GM19239 (cell line): ENCODE results near the gene DGUOK.

ENCODE experiments used
- DNase-seq: peaks from one replicate; pipeline ENCODE4 v3.0.0; 2011; ENCODE audit warnings: low spot score; ENCODE audit not compliant: insufficient read length
- FAIRE-seq: peaks from 2 replicates; lab custom pipeline; 2011; peaks lifted over from hg19 to GRCh38; lab: Jason Lieb, UNC

Gene DGUOK

DNA sequence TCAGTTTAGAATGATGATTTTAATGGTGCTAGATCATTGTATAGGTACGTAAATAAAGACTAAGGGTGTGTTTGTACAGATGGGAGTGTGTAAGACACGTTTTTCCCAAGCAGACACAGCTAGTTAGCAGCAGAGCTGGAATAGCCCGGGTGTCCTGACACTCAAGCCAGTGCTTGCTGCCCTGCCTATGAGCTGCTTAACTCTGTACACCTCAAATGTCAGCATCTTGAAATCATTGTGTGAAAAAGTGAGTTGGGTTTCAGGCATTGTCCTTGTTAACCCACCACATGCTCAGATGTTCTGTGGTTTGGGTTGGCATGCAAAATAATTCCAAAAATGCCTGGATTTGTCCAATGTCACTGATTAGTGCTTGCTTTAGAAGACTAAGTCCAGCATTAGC lies 45.0 kb downstream of the DGUOK start:
- no peak for DNase-seq
- FAIRE-seq: no peak

DNA sequence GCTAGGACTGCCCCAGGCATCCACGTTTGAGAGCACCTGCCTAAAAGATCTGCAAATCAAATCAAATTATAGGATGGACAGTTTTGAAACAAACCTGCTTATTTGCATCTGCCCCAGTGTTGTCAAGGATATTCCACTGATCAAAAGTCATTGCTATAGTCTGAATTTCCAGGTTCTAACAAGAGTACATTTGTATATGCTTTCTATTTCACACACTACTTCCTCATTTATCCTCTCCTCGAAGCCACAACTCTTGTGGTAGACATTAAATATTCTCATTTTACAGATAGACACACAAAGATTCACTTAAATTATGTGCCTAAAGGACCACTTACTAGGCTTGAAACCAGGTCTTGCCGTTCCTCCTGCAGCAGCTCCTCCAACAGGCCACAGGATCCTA lies 46.2 kb downstream of the DGUOK start:
- DNase-seq (no peak), FAIRE-seq (peak; percentile 33)

DNA sequence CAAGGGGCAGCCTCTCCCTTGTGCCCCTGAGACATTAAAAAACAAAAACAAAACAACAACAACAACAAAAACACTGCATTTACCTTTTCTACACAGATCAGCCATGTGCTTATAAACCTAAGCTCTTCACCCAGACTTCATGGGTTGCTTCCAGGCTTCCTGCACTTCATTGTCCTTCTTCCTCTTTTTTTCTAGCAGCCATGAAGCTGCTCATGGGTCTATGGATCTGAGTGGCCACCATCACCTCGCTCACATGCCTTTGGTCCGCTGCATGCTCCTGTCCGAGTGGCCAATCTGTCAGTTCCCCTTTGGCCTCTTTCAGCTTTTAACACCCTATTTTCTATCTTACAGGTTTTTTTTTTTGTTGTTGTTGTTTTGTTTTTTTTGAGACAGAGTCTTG lies 49.1 kb downstream of the DGUOK start:
- no peak for DNase-seq

DNA sequence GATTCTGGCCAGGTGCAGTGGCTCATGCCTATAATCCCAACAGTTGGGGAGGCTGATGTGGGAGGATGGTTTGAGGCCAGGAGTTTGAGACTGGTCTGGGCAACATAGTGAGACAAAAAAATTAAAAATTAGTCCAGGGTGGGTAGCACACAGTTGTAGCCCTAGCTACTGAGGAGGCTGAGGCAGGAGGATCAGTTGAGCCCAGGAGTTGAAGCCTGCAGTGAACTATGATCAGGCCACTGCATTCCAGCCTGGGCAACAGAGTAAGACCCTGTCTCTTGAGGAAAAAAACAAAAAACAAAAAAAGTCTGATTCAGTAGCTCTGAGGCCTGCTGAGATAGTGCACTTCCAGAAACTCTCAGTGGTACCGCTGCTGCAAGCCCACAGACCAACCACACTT lies 50.1 kb downstream of the DGUOK start:
- FAIRE-seq (no peak), DNase-seq (no peak)

More for the DNA sequence above, 49.1 kb downstream of the DGUOK start:
- FAIRE-seq: no peak

DNA sequence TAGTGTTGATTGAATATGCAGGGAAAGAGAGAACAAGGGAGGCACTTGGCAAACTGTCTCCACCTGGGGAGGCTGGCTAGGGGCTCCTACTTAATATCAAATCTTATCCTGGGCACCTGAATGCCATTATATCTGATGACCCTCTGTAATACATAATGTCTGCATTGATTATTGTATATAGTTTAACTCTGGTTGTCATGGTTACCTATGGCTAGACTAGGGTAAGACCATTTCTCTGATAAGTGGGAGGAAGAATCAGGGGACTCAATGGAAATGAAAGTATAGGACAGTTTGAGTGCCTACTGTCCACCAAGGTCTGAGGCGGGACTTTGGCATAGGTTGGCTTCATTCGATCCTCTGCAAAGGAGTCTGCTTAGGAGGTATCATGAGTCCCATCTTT lies 50.8 kb downstream of the DGUOK start:
- DNase-seq (no peak), FAIRE-seq (no peak)

DNA sequence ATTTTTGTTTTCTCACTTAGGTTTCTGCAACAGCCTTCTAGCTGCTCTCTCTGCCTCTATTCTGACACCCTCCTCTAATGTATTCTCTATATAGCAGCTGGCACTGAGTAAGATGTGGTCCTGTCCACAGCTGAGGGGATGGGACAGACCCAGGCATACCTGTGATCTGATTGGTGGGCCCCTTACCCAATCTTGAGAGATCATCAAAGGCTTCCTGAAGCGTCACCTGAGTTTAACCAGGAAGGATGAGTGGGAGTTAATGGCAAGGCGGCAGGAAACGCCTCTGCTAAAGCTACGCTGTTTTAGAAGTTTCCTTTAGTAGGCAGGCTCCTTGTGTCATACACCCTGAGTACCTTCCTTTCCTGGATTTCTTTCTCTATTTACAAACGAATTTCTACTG lies 52.3 kb downstream of the DGUOK start:
- FAIRE-seq (no peak), DNase-seq (no peak)

DNA sequence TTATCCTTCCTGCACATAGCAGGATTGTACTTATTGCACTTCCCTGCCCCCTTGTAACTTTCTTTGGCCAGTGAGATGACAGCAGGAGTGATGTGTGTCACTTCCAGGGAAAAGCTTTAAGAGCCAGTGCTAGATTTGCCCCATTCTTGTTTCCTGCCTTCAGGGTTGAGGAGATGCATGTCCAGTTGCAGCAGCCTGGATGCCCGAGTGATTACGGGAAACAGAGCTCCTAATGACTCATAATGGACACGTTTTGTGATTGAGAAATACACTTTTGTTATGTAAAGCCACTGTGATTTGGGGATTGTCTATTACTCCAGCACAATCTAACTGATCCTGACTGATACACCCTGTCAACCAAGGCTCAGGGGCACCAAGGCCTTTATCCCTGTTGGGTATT lies 53.0 kb downstream of the DGUOK start:
- DNase-seq (no peak), FAIRE-seq (no peak)

DNA sequence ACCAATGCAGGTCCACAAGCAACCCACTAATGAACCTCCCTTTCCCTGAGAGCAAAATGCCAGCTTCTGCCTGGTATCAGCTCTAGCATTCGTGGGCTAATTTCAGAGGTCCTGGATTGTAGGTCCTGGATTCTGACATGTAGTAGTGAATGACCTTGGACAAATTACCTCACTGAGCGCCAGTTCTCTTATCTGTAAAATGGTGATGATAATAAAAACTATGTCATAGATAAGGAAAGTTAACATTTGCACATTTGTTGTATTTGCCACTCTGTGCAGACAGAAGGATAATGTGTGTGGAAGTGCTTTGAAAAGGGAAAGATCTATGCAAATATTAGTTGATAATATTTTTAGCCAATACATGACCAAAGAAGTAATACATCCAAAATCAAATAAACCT lies 53.9 kb downstream of the DGUOK start:
- FAIRE-seq (no peak), DNase-seq (no peak)

DNA sequence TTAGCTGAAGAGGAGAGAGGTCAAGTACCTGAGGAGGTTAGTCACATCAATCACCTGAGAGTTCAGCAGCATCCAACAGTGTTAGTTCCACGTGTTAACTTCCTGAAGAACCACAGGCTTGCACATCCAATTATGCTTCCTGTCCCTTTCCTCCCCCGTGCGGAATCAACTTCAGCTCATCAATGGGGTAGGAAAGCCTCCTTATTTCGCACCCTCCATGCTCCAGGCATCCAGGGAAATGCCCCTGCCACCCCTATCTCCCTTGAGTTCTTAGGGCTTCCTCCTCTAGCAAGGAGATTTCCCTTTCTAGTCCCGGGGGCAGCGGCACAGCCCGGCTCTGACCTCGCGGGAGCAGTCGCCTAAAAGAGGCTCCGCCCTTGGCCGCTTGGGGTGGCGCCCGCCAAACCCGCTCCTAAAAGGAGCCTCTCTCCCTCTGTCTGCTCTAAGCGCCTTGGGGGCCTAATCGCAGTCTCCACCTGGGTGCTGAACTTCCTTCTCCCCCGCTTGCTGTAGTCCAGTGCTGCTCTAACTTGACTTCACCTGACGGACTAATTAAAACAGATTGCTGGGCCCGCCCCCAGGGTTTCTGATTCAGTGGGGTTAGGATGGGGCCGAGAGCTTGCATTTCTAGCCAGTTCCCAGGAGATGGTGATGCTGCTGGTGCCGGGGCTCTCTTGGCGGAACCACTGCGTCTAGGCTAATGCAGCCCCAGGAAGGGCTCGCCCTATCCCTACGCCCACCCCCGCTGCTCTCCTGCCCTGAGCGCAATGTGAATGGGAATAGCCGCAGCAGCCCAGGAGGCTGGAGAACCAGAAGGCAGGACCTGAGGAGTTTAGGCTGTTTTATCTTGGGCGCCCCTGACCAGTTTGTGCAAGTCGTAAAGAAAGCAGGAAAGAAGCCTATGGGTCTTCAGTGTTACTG lies 54.7 kb downstream of the DGUOK start:
- FAIRE-seq (peak; percentile 59), DNase-seq (peak; percentile 56)

DNA sequence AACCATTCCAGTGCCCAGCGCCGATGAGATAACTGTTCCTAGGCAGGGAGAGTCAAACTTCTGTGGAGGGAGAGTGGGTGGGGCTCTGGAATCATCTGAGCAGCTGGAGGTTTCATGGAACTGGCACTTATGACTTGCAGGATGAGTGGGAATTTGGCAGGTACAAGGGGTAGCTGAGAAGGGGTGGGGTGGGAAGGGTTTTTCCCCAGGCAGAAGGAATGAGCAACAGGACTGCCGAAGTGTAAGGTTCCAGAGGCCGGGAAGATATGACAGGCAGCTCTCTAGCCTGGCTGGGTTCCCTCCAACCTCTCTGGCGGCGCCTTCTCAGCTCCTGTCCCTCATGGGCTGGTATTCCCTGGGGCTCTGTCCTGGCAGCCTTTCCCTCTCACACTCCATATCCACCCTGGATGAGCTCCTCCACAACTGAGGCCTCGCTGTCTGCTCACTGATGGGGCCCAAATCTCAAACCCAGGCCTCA lies 55.5 kb downstream of the DGUOK start:
- no peak for FAIRE-seq

DNA sequence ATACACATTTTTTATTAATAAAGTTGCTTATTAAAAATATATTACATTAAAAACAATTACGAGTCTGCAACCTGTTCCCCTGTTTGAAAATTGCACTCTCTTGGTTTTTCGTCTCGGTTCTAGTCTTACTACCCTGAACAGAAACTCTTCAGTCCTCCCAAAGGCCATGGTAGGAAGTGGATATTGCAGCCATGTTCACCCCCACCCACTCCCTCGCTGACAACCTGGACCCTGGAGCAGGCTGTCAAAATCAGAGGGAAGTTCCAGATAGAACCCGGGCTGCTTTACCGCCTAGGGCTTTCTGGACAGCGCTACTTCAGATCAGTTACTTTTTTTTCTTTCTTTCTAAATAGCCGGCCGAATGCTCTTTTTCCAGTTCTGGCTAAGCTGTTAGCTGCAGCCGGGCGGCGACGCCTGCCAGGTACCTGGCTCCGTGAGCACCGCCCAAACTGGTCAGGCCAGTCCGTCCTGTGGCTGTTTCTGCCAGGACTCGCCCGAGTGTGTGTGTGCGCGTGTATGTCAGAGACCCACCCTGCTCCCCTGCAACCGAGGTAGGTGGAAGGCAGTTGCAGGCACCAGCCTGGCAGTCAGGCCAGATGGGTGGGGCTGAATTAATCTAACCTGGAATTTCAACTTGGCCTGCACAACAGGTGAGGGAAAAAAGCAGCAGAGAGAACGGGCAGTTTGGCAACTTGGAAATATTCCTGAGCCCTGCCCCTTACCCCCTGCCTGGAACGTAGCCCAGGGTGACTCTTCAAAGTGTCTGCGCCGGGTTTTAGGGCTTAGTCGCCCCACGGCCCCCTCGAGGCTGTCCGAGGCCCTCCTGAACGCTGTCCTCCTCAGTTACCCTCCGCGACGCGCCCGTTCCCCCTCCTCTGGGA lies 56.9 kb downstream of the DGUOK start:
- DNase-seq (no peak), FAIRE-seq (peak; percentile 33)

More for the DNA sequence above, 55.5 kb downstream of the DGUOK start:
- no peak for DNase-seq

DNA sequence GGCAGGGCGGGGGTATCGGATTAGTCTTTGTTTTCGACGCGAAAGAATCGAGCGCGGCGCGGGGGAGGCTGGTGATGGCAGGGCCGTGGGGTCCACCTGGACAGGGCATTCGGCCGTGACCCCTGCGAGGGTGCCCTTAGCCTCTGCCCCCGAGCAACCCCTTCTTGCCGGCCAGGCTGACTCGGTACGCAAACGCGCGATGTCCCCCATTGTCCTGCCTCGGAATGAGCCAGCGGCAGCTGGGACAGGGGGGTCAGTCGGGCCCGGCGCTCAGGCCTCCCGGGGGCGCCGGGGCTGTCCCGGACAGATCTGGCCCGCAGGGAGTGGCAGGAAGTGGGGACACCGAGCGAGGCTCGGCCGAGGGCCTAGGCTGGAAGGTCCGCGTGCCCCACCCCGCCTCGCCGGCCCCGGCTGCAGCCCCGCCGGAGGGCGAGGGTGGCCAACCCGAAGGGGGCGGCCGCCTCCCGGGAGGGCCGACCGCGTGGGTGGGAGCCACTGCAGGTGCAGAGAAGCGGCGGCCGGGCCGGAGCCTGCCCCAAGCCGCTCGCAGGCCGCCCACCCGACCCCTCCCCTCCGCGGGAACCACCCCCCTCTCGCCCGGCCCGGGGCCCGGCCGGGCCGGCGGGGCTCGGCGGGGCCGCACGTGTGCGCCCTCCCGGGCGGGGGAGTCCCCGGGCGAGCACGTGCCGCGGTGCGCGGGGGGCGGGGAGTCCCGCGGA lies 57.7 kb downstream of the DGUOK start, which contains the start of gene TET3:
TET3 (plus strand) TSS at position 708 of the 719 bp plus-strand sequence. CDS start 1,494 bp downstream, outside the sequence.
- peak; percentile 57 for DNase-seq
- no peak for FAIRE-seq

DNA sequence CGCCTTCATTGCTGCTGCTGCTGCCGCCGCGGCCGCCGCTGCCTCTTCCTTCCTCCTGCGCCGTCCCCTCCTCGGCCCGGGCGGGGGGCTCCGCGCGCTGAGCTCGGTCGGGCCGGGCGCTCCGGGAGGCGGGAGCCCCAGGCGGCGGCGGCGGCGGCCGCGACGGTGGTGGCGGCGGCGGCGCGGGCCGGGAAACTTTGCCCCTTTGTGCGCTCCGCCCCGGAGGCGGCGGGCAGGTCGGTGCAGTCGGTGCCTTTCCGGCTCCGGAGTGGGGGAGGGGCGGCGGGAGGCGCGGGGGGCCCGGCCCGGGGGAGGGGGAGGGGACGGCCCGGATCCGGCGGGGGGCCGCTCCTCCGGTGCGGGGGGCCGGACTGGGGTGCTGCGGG lies 58.2 kb downstream of the DGUOK start:
- FAIRE-seq (no peak), DNase-seq (peak; percentile 54)

DNA sequence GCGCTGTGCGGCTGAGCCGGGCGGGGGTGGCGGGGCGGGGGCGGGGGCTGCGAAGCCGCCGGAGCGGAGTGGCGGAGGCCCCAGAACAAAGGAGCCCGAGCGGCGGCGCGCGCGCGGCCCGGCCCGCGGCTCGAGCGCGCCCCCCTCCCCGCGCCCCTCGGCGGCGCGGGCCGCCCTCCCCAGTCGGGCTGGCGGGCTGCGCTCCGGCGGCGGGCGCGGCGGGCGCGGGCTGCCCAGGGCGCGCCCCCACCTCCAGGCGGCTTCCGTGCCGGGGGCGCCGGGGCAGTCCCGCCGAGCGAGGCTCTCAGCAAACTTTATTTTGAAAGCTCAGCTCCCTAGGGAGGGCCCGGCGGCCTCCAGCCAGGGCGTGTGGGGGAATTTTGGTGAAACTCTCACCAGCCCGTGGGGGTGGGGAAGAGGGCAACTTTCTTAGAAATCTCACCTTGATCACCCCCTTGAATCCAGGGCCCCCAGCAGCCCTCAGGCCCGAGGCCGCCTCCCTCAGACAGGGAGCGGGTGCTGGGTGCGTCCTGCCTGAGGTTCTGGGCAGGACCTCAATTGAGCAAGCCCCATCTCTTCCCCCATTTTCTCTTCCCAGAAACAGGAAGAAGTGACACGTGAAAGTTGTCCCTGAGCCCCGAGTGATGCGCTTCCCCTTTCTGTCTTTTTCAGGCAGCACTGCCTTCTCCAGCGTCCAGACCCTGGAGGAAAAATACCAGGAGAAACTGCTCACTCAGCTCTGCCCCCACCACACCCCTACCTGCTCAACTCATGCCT lies 58.8 kb downstream of the DGUOK start:
- no peak for DNase-seq
- peak; percentile 28 for FAIRE-seq

DNA sequence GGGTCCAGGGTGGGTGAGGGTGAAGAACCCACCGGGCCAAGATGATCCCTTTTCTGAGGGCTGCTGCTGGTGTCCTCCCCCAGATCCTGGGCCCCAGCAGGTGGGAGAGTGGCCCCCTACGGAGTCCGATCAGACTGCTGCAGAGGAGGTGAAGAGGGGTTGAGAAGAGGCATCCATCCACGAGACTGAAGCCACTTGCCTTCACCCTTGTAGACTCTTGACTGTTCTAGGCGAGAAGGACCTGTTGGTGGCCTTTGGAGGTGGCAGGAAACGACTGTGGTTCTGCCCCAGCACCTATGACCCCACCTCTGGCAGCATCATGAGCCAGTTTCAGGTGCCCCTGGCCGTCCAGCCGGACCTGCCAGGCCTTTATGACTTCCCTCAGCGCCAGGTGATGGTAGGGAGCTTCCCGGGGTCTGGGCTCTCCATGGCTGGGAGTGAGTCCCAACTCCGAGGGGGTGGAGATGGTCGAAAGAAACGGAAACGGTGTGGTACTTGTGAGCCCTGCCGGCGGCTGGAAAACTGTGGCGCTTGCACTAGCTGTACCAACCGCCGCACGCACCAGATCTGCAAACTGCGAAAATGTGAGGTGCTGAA lies 59.5 kb downstream of the DGUOK start:
- no peak for DNase-seq
- FAIRE-seq: no peak

DNA sequence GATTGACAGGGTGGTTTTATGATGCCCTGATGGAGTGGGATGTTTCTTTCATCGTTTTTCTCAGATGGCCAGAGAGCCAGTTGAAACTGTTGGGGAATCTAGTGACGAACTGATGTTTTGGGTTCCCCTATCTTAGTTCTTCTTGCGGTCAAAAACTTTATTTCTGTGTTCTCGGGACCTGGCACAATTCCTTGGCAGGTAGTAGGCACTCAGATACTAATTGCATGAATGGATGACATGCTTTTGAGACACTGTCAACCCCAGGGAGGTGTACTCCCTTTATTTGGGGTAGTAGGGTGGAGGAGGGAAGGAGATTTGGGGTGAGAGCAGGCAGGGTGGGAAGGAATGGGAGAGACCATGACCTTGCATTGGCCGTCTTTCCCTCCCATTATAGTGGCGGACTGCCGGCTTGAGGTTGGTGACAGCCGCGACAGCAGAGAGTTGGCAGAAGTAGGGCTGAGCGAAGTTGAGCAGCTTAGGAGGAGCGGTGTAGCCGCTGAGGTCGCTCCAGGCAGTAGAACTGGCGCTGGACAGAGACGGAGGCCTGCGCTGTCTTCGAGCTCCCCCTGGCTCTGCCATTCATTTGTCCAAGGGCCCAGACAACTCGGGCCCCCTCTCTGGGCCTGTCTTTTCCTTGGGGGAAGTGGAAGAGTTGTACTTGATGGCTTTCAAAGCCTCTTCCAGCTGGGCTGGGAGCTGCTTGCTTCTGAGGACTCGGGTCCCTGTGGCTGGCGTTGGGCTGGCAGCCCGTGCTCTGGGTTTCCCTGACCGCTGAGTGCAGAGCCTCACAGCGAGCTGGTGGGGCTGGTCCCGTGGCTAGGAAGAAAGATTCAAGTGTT lies 60.6 kb downstream of the DGUOK start:
- DNase-seq (no peak), FAIRE-seq (no peak)

DNA sequence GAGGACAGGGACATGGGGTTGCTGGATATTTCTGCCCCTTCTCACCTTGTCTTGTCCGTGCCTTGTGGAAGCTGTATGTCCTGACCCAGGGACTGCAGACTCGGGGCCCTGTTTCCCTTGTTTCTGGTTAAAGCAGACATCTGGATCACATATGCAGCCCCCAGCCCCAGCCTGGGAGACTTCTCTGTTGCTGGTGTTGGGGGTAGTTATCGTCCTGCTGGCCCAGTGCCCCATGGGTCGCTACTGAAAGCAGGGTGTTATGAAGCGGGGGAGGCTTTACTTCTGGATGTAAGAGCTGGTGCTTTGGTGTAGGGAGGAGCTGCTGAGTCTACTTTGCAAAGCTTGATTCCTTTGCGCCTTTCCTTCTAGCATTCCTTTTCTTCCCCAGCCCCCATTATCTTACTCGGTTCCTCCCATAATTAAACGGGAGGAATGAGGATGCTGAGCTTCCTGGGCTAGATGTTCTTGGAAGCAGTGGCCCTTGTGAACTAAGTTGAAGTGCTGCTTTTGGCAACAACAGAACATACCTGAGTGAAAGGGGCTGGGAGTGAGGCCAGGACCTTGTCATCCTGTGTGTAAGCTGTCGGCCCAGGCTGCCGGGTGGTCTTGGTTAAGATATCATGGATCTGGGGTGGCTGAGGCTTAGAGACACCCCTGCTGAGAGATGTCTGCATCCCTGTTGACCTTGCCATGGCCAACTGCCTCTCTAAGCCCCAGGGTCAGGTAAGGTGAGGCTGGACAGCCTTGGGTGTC lies 61.4 kb downstream of the DGUOK start:
- FAIRE-seq: no peak
- DNase-seq: no peak

DNA sequence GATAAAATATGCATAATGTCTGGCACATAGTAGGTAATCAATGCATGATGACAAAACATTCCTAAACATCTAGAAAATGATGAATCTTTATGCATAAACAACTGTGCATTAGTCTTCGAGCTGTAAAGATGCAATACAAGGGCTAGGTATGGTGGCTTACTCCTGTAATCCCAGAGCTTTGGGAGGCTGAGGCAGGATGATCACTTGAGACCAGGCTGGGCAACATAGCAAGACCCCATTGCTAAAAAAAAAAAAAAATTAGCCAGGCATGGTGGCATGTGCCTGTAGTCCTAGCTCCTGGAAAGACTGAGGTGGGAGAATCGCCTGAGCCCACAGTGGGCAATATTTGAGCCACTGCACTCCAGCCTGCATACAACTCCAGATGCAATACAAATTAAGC lies 63.3 kb downstream of the DGUOK start:
- FAIRE-seq: no peak

More for the DNA sequence above, 63.3 kb downstream of the DGUOK start:
- no peak for DNase-seq
